Stimulated activated CD8-positive, alpha-beta memory T cell treated with anti-CD3 and anti-CD28 coated beads, Interleukin-7, amount 100 ng/mL, for 1 hour (primary cell): ENCODE data around the gene SEPTIN8.
A peak's percentile ranks its signal among the peaks of the same experiment; 100 is the strongest.

Experiments
- DNase-seq, 2 donors: peaks; one replicate each; pipeline ENCODE4 v3.0.0-alpha.2; 2020; ENCODE audit warnings: low read depth in 2 of 2

The SEPTIN8 gene

GRCh38 chr5:132777209-132778069 is at the start of gene SEPTIN8:
Gene SEPTIN8 (minus strand): TSS chr5:132777239. CDS start chr5:132777137, 102 bp downstream.
- DNase-seq, result no peak

- no peak for DNase-seq
Measured at GRCh38 chr5:132826424-132827082, 49.5 kb upstream of the SEPTIN8 start.

- no peak for DNase-seq
Measured at GRCh38 chr5:132825834-132826391, 48.9 kb upstream of the SEPTIN8 start.

- no peak for DNase-seq
Measured at GRCh38 chr5:132825033-132825833, 48.2 kb upstream of the SEPTIN8 start.

GRCh38 chr5:132824426-132824825 is 47.4 kb upstream of the SEPTIN8 start:
- no peak for DNase-seq

- no peak for DNase-seq
Measured at GRCh38 chr5:132823481-132824050, 46.5 kb upstream of the SEPTIN8 start.

- DNase-seq, result no peak
Measured at GRCh38 chr5:132822650-132823480, 45.8 kb upstream of the SEPTIN8 start.

- no peak for DNase-seq
Measured at GRCh38 chr5:132821791-132822190, 44.8 kb upstream of the SEPTIN8 start.

GRCh38 chr5:132821350-132821749 is 44.3 kb upstream of the SEPTIN8 start:
- DNase-seq, result no peak

- DNase-seq, result peak; percentile 77 to 87
Measured at GRCh38 chr5:132820162-132820754, 43.2 kb upstream of the SEPTIN8 start.

GRCh38 chr5:132819468-132819867 is 42.4 kb upstream of the SEPTIN8 start:
- DNase-seq, result no peak

GRCh38 chr5:132817011-132817410 is 40.0 kb upstream of the SEPTIN8 start:
- DNase-seq, result no peak

- DNase-seq, result no peak
Measured at GRCh38 chr5:132816554-132816953, 39.5 kb upstream of the SEPTIN8 start.

- DNase-seq, result no peak
Measured at GRCh38 chr5:132816083-132816482, 39.0 kb upstream of the SEPTIN8 start.

GRCh38 chr5:132815454-132815853 is 38.4 kb upstream of the SEPTIN8 start:
- DNase-seq, result no peak

GRCh38 chr5:132814503-132815294 is 37.7 kb upstream of the SEPTIN8 start:
- DNase-seq, result no peak

- no peak for DNase-seq
Measured at GRCh38 chr5:132813599-132814502, 36.8 kb upstream of the SEPTIN8 start.
